ENCODE results near the gene GZMM. TPM values are rescaled to one million over a fixed set of nuclear protein-coding genes. Genes with fewer than 3 reads are reported as not detected.

Gene GZMM
- total RNA-seq, 1 experiment from 2014 or later: not detected

GRCh38 chr19:511101-511851 lies 32.6 kb upstream of the GZMM start:
- no peak for DNase-seq (ENCODE audit: extremely low read depth, low read depth)

- no peak for DNase-seq (ENCODE audit: extremely low read depth, low read depth)
Observed at GRCh38 chr19:512547-513365, 31.1 kb upstream of the GZMM start.

GRCh38 chr19:513368-514165 lies 30.3 kb upstream of the GZMM start:
- DNase-seq (ENCODE audit: extremely low read depth, low read depth): no peak

DNA sequence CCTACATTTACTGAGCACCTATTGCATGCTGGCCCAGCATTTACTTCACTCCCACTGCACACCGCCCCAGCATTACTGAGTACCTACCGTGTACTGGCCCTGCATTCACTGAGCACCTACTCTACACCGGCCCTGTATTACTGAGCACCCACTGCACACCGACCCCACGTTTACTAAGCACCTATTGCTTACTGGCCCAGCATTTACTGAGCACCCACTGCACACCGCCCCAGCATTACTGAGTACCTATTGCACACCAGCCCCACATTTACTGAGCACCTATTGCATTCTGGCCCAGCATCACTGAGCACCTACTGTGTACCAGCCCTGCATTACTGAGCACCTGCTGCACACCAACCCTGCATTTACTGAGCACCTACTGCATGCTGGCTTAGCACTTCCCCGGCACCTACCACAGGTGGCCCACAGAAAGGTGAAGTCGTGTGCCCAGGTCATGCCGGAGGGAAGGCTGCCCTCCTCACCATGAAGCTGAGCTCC lies 29.6 kb upstream of the GZMM start:
- DNase-seq (ENCODE audit: extremely low read depth, low read depth): no peak

DNA sequence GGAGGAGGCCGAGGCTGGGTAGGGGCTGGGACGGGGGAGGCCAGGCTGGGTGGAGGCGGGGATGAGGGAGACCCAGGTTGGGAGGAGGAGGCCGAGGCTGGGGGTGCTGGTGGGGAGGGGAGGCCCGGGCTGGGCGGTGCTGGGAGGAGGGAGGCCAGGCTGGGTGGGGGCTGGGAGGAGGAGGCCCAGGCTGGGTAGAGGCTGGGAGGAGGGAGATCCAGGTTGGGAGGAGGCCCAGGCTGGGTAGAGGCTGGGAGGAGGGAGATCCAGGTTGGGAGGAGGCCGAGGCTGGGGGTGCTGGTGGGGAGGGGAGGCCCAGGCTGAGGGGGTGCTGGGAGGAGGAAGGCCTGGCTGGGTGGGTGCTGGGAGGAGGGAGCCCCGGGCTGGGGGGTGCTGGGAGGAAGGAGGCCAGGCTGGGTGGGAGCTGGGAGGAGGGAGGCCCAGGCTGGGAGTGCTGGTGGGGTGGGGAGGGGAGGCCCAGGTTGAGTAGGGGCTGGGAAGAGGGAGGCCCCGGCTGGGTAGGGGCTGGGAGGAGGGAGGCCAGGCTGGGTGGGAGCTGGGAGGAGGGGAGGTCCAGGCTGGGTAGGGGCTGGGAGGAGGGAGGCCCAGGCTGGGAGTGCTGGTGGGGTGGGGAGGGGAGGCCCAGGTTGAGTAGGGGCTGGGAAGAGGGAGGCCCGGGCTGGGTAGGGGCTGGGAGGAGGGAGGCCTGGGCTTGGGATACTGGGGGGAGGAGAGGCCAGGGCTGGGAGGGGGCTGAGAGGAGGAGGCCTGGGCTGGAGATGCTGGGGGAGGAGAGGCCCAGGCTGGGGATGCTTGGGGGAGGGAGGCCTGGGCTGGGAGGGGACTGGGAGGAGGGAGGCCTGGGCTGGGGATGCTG lies 25.9 kb upstream of the GZMM start:
- no peak for DNase-seq (ENCODE audit: extremely low read depth, low read depth)

- DNase-seq (ENCODE audit: extremely low read depth, low read depth): no peak
Observed at GRCh38 chr19:518598-519231, 25.1 kb upstream of the GZMM start.

DNA sequence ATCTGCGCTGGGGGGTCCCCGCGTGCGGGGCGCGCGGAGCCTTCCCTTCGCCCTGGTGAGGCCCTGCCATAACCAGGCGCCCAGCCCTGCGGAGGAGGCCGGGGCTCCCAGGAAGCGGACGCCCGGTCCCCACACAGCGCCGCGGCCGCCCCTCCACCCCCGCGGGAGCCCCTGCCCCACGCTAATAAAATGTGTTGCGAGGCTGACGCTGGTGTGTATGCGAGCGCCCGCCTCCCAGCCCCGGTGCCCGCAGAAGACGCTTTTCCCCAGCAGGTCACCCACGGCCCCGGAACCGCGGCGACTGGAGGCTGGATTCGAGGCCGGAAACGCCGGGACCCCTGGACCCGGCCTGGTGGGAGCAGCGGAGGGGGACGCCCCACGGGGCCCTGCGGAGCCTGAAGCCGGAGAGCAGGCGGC lies 24.4 kb upstream of the GZMM start:
- DNase-seq (ENCODE audit: extremely low read depth, low read depth): no peak

DNA sequence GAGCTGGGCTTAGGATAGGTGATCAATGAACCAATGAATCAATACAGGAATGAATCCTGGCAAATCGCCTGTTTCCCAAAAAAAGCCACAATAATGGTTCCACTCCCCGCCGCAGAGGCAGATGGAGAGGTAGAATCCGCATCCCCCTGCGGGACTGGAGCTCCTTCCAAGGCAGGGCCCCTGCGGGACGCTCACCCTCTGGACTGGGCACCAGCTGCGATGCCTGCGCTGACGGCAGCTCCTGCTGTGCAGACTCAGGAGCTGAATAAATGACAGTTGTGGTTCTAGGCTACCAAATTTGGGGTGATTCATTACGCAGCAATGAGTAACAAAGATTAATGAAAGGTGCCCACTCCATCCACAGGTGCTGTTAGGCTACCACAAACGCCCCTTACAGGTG lies 21.1 kb upstream of the GZMM start:
- DNase-seq (ENCODE audit: extremely low read depth, low read depth): no peak

- DNase-seq (ENCODE audit: extremely low read depth, low read depth): peak; percentile 13
Observed at GRCh38 chr19:524062-524674, 19.7 kb upstream of the GZMM start.

GRCh38 chr19:525029-525428 lies 18.8 kb upstream of the GZMM start:
- no peak for DNase-seq (ENCODE audit: extremely low read depth, low read depth)

- no peak for DNase-seq (ENCODE audit: extremely low read depth, low read depth)
Observed at GRCh38 chr19:525857-526419, 17.9 kb upstream of the GZMM start.

DNA sequence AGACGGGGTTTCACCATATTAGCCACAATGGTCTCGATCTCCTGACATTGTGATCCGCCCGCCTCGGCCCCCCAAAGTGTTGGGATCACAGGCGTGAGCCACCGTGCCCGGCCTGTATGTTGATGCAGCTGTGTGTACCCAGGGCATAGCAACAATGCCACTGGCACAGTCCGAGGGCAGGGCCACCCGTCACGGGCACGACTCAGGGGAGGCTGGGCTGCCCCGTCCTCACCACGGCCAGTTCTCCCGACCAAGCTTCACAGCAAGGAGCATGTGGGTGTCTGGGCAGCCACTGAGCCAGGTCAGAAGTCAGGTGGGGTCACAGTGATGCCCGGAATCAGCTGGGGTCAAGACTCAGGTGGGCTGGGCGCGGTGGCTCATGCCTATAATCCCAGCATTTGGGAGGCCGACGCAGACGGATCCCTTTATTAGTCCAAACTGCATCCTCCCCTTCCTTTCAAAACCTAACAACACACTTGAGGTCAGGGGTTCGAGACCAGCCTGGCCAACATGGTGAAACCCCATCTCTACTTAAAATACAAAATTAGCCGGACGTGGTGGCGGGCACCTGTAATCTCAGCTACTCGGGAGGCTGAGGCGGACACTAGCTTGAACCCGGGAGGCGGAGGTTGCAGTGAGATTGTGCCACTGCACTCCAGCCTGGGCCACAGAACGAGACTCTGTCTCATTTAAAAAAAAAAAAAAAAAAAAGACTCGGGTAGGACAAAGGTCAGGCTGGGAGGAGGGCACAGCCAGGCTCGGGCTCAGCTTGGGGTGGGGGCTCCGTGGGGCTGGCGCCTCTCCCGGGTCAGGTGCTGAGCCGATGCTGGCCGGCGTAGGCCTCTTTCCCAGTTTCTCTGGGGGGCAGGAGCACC lies 13.5 kb upstream of the GZMM start:
- DNase-seq (ENCODE audit: extremely low read depth, low read depth): no peak

DNA sequence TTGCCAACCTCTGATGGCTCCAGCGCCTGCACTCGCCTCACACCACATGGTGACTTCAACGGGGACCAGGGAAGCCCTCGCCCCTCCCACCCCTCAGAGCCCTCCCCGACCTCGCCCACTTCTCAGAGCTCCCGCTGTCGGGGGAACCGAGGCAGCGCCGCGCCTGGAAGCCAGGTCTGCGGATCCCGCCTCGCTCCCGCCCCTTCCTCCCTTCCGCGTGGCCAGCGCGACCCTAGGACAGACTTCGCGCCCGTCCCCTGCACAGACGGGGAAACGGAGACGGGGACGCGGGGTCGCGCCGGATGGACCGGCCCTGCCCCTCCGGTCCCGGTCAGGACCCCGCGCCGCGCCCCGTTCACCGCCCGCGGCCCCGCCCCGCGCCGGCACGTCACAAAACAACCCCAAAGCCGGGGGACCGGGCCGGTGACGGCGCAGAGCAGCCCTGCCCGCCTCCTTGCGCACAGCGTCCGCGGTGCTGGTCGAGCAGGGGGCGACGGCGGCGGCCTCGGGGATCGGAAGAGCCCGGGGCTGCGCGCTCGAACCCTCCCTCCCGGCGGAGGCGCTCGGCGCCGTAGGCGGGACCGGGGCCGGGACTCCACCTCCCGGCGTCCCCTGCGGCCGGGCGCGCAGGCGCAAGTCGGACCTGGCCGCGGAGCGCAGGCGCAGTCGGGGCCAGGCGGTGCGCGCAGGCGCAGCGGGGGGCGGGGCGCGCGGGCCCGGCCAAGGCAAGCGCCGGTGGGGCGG lies 12.7 kb upstream of the GZMM start:
- peak; percentile 71 for DNase-seq (ENCODE audit: extremely low read depth, low read depth)

- no peak for DNase-seq (ENCODE audit: extremely low read depth, low read depth)
Observed at GRCh38 chr19:531753-532560, 11.9 kb upstream of the GZMM start, which contains the start of gene CDC34. TSS of gene CDC34 (plus strand) at chr19:531760. CDS start at chr19:531932, 172 bp downstream.

DNA sequence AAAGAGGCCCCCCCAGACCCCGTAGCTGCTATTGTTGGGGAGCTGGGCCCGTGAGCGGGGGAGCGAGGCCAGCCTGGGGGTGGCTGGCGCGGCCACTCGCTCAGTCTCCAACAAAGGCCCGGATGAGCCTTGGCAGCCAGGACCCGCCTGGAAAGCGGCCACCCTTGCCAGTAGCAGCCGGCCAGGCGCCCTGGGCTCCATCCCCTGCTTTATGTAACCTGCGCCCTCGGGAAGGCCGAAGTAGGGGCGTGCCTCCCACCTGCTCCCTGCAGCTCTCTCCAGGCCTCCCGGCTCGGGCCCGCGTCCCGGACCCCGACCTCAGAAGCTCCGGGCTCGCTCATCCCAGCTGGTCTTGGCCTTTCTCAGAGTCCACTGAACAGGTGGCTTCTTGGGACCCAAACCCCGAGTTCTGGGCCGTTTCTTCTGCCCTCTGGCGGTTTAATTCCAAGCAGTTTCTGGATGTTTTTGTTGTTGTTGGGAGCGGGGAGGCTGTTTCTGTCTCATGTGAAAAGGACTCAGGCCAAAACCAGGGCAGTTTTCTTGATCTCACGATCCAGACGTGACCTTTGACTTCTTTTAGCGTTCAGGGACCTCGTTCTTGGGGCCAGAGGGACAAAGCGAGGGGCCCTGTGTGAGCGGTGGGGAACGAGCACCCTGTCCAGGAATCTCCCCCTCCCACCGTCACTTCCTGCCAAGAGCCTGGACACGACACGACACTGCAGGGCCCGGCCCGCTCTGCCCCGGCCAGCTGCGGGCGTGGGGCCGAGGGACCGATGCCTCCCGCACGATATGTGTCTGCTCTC lies 11.1 kb upstream of the GZMM start:
- DNase-seq (ENCODE audit: extremely low read depth, low read depth): peak; percentile 40

Measured in NCI-H460 (cell line).